K562 (cell line): Measurements from ENCODE around the gene ZSWIM1. TPM values are rescaled to one million over a fixed set of nuclear protein-coding genes. Genes with fewer than 3 reads are reported as not detected.

ENCODE experiments used
- BACH1 ChIP-seq: fragments of 200-800 bp; sonication (Bioruptor generic); IDR thresholded peaks from 2 replicates; pipeline ENCODE4 v1.6.1; 2016; ENCODE audit warnings: missing genetic modification characterization, missing compliant biosample characterization
- COPS2 ChIP-seq: fragments of 450-650 bp; conservative IDR thresholded peaks from 2 replicates; pipeline ENCODE4 v1.6.1; 2016; ENCODE audit warnings: mild to moderate bottlenecking, moderate library complexity
- CUX1 ChIP-seq: fragments of 200-800 bp; sonication (Bioruptor generic); IDR thresholded peaks from 2 replicates; pipeline ENCODE4 v1.6.1; 2016; ENCODE audit warnings: missing genetic modification characterization, missing compliant biosample characterization
- FOSL1 ChIP-seq: fragments of 200-800 bp; sonication (Bioruptor generic); conservative IDR thresholded peaks from 2 replicates; pipeline ENCODE4 v1.6.1; 2016; ENCODE audit warnings: missing genetic modification characterization, missing compliant biosample characterization
- HLTF ChIP-seq: fragments of 450-650 bp; IDR thresholded peaks from 2 replicates; pipeline ENCODE4 v1.6.1; 2016
- KLF16 ChIP-seq: IDR thresholded peaks from 2 replicates; pipeline ENCODE4 v1.6.1; 2016; ENCODE audit warnings: antibody characterized with exemption
- MLX ChIP-seq, 2 experiments: fragments of 450-650 bp in 1 of 2; sonication (generic) in 1 of 2; formaldehyde crosslinking; conservative IDR thresholded peaks; 2 replicates each; pipeline versions ENCODE4 v1.4.0 to v1.8.1; 2020 to 2022; ENCODE audit warnings: mild to moderate bottlenecking in 1 of 2, missing genetic modification reagents in 1 of 2
- NEUROD1 ChIP-seq: fragments of 150-350 bp; IDR thresholded peaks from 2 replicates; pipeline ENCODE4 v1.6.1; 2014; ENCODE audit warnings: borderline replicate concordance, low read length, low read depth; ENCODE audit not compliant: partially characterized antibody
- NONO ChIP-seq, 2 experiments: fragments of 200-400 bp in 1 of 2; fragments of 450-650 bp in 1 of 2; formaldehyde crosslinking in 1 of 2; IDR thresholded peaks; 2 replicates each; pipeline ENCODE4 v1.6.1; 2017; ENCODE audit warnings: low read depth in 2 of 2, mild to moderate bottlenecking in 2 of 2, moderate library complexity in 2 of 2, low read length in 1 of 2
- TEAD1 ChIP-seq, 2 experiments: fragments of 450-650 bp in 1 of 2; sonication (generic) in 1 of 2; formaldehyde crosslinking; IDR thresholded peaks; 2 replicates each; pipeline versions ENCODE4 v1.4.0 to v1.8.0; 2020 to 2022; ENCODE audit warnings: mild to moderate bottlenecking in 2 of 2, missing genetic modification reagents in 1 of 2
- ZBTB17 ChIP-seq: fragments of 450-650 bp; formaldehyde crosslinking; IDR thresholded peaks from 2 replicates; pipeline ENCODE4 v1.4.0; 2020; ENCODE audit warnings: mild to moderate bottlenecking
- ZNF398 ChIP-seq: fragments of 250-450 bp; sonication (Bioruptor Pico); IDR thresholded peaks from 2 replicates; pipeline ENCODE4 v1.8.0; 2021; ENCODE audit warnings: moderate library complexity, mild to moderate bottlenecking, inconsistent platforms
- ZNF431 ChIP-seq: sonication (generic); formaldehyde crosslinking; IDR thresholded peaks from 2 replicates; pipeline ENCODE4 v1.8.0; 2022; ENCODE audit warnings: mild to moderate bottlenecking, missing genetic modification reagents
- ZNF592 ChIP-seq: fragments of 450-650 bp; IDR thresholded peaks from 2 replicates; pipeline ENCODE4 v1.6.1; 2017; ENCODE audit warnings: antibody characterized with exemption, mild to moderate bottlenecking
- polyA plus RNA-seq, 8 experiments: library from polyadenylated mRNA; depleted of rRNA in 4 of 8; stranded (reverse) in 5 of 8; unstranded in 3 of 8; fragments of >200 nt; fragmentation: Nextera tagmentation in 2 of 8; fragmentation: Illumina TruSeq in 1 of 8; extraction: Ambion mirVana in 2 of 8; extraction: Trizol in 1 of 8; gene quantifications; 2 replicates each; pipeline versions ENCODE4 v1.2.1 to v1.2.3, GENCODE V29; 2011 to 2014; ENCODE audit warnings: inconsistent platforms in 1 of 8, missing spikeins in 1 of 8
- total RNA-seq, 7 experiments: library from RNA; depleted of rRNA in 6 of 7; stranded (reverse); fragments of >200 nt in 6 of 7; fragmentation: Illumina TruSeq in 2 of 7; extraction: Trizol in 2 of 7; gene quantifications; 2 replicates each; pipeline versions ENCODE4 v1.2.1 to v1.2.3, GENCODE V29; 2011 to 2021; ENCODE audit warnings: low replicate concordance in 1 of 7

The ZSWIM1 gene
- total and polyA plus RNA-seq, 9 of the 15 experiments (the other 6 are each of a cell fraction or from before 2014, with no cell fraction given), result 2.5 to 15.6 (median 9.5) TPM

GRCh38 chr20:45880988-45881788 is at the start of gene ZSWIM1 (continued):
- TF ChIP-seq NEUROD1 (peak; percentile 99), CUX1 (no peak), NONO (IDR thresholded peaks at IDR 0.05; ENCODE audit: low read depth in 2 of 2, low read length in 1 of 2) (no peak), FOSL1 (tag) (0 out of 2 replicates have a peak, but pooled peaks have one; percentile 16), BACH1 (tag) (no peak), ZNF431 (no peak), HLTF (peak; percentile 68; the same call in 1 of the 2 replicates), ZBTB17 (CRISPR knock-in tag) (no peak), MLX (CRISPR knock-in tag; conservative IDR thresholded peaks at IDR 0.05) (no peak), TEAD1 (CRISPR knock-in tag; IDR thresholded peaks at IDR 0.05) (no peak), ZNF592 (peak; percentile 22; the same call in 1 of the 2 replicates), KLF16 (no peak), COPS2 (no peak), ZNF398 (CRISPR knock-in tag) (no peak)
